ENCODE data around the gene NPHP4.

NPHP4 gene

GRCh38 chr1:6002714-6003501, 10.7 kb upstream of the NPHP4 start:
- no peak for DNase-seq

GRCh38 chr1:6001992-6002576, 9.9 kb upstream of the NPHP4 start:
- DNase-seq, result peak; percentile 88

- DNase-seq, result no peak
Measured at GRCh38 chr1:6000444-6001288, 8.4 kb upstream of the NPHP4 start.

- no peak for DNase-seq
Measured at GRCh38 chr1:5999711-6000443, 7.7 kb upstream of the NPHP4 start.

GRCh38 chr1:5998906-5999301, 6.7 kb upstream of the NPHP4 start:
- DNase-seq, result no peak

GRCh38 chr1:5998051-5998905, 6.1 kb upstream of the NPHP4 start:
- no peak for DNase-seq

GRCh38 chr1:5997316-5997715, 5.1 kb upstream of the NPHP4 start:
- no peak for DNase-seq

- no peak for DNase-seq
Measured at GRCh38 chr1:5996641-5997270, 4.5 kb upstream of the NPHP4 start.

GRCh38 chr1:5995871-5996630, 3.8 kb upstream of the NPHP4 start:
- DNase-seq, result no peak

GRCh38 chr1:5994713-5995621, 2.7 kb upstream of the NPHP4 start:
- no peak for DNase-seq

GRCh38 chr1:5993556-5994491, 1.6 kb upstream of the NPHP4 start:
- DNase-seq, result no peak

GRCh38 chr1:5992814-5993555, 760 bp upstream of the NPHP4 start:
- DNase-seq, result peak; percentile 43

- peak; percentile 27 for DNase-seq
Measured at GRCh38 chr1:5991381-5992025, 722 bp downstream of the NPHP4 start.

- no peak for DNase-seq
Measured at GRCh38 chr1:5990913-5991312, 1.3 kb downstream of the NPHP4 start.

- DNase-seq, result no peak
Measured at GRCh38 chr1:5989731-5990271, 2.4 kb downstream of the NPHP4 start.

- no peak for DNase-seq
Measured at GRCh38 chr1:5989286-5989605, 3.0 kb downstream of the NPHP4 start.
